Brain microvascular endothelial cell (primary cell): ENCODE measurements around the gene RCAN1.
"Not testable (repeated sequence)": the region's sequence is repeated elsewhere in the genome, so short reads cannot be mapped to it uniquely, and the experiment has no call there.

Experiments used
- DNase-seq: peaks from one replicate; pipeline ENCODE4 v3.0.0-alpha.2; 2020
- H3K27ac ChIP-seq: fragments of 250-450 bp; sonication (Bioruptor Pico); 2 replicates; pipeline ENCODE4 v1.5.1; 2020; ENCODE audit warnings: mild to moderate bottlenecking, moderate library complexity
- H3K27me3 ChIP-seq: fragments of 250-450 bp; sonication (Bioruptor Pico); replicated peaks from 2 replicates; pipeline ENCODE4 v1.5.1; 2020; ENCODE audit warnings: mild to moderate bottlenecking
- H3K36me3 ChIP-seq: fragments of 250-450 bp; sonication (Bioruptor Pico); replicated peaks from 2 replicates; pipeline ENCODE4 v1.5.1; 2020; ENCODE audit warnings: mild to moderate bottlenecking
- H3K4me3 ChIP-seq: 2 replicates; pipeline ENCODE4 v1.5.1; 2011; ENCODE audit warnings: low read depth, mild to moderate bottlenecking, control low read depth, low read length, moderate library complexity
- in situ Hi-C: cut with HindIII; loops from 2 replicates; pipeline ENCODE4 v1.10.0; 2017; ENCODE audit warnings: low sequenced_read_pairs, low pct_ligation_motif_present
- TF ChIP-seq, protein P1 (sequence below): IDR thresholded peaks from 2 replicates; pipeline ENCODE4 v1.5.1; 2011; ENCODE audit warnings: low read depth, mild to moderate bottlenecking, moderate library complexity, low read length, control low read depth, inconsistent platforms; ENCODE audit errors: missing control alignments

The RCAN1 gene

DNA sequence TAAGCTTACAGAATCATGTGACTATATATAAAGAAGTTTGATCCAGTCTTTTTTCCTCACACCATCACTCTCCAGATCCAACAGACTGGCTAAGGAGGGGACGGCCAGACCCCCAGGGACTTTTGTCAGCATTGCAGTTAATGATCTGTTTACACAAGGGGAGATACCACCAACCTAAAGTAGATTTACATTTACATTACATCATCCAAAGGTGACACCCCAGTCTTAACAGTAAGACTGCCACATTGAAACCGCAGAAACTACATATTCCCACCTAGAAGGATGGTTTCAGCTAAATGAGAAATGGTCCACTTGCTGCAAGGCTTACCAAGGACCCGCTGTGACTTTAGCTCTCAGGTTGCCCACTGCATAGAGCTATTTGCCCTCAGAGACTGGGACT, 3.4 kb downstream of the RCAN1 start:
- Histone ChIP-seq H3K27me3 (no peaks in the 10 kb centered on the region), H3K27ac (no peak overlapping the region), H3K36me3 (no peaks in the 10 kb centered on the region), H3K4me3 (no peak overlapping the region)
- DNase-seq = no peak
- in situ Hi-C loops = no loop called here
- TF ChIP-seq, protein P1, sequence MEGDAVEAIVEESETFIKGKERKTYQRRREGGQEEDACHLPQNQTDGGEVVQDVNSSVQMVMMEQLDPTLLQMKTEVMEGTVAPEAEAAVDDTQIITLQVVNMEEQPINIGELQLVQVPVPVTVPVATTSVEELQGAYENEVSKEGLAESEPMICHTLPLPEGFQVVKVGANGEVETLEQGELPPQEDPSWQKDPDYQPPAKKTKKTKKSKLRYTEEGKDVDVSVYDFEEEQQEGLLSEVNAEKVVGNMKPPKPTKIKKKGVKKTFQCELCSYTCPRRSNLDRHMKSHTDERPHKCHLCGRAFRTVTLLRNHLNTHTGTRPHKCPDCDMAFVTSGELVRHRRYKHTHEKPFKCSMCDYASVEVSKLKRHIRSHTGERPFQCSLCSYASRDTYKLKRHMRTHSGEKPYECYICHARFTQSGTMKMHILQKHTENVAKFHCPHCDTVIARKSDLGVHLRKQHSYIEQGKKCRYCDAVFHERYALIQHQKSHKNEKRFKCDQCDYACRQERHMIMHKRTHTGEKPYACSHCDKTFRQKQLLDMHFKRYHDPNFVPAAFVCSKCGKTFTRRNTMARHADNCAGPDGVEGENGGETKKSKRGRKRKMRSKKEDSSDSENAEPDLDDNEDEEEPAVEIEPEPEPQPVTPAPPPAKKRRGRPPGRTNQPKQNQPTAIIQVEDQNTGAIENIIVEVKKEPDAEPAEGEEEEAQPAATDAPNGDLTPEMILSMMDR = no peak

DNA sequence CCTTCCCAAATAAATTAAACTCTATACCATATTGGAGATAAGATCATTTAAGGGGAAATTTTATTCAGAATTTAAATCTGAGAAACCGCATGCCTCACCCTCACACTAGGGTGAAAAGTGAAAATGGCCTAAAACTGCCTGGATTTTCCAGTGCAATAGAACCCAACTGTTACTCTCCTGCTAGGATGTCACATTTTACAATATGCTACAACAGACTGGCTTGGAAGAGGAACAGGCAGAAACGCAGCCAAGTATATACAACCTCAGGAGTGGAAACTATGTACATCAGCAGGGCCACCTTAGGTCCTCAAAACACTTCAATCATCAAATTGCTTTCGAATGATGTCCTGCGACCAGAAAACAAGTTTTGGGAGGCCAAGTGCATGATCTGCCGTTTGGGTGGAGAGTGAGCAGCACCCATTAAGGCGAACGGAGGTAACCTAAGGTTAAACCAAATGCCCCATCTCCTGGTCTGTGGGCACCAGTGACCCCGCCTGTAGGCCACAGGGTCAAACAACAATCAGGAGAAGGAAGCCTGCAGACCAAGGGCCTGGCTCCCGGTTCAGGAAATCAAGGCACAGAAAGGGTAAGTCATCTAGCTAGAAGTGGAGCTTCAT, 4.9 kb downstream of the RCAN1 start:
- DNase-seq = no peak
- Histone ChIP-seq H3K4me3 (no peak overlapping the region), H3K27ac (no peak overlapping the region), H3K36me3 (no peaks in the 10 kb centered on the region), H3K27me3 (no peaks in the 10 kb centered on the region)
- TF ChIP-seq, protein P1 = no peak
- in situ Hi-C loops = no loop called here

DNA sequence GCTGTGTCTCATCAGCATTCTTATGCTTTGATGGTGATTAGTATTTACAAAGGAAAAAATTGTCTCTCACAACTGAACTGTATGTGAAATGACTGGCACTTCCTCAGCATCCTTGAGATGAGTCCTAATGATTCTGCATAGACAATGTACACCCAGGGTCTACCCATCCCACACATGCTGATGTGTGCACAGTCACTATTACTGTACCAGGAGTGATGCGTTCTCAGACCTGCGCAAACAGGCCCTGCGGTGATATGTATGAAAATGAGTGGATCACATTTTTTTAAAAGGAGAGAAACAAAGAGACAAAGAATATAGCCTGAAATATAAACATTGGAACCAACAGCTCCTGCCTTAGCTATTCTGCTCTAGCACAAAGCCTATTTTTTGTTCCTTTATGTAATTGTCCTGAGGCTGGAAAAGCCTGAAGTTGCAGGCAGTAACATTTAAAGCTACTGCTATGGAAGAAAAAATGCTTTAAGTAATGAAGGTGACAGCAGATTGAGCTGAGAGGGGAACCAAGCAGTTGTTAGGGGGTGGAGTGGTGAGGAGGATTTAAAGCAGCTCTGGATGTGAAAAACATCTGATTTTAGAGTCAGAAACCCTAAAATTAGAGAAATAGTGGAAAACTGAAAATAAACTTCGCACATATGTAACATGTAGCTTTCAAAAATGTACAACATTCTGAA, 5.5 kb downstream of the RCAN1 start:
- in situ Hi-C loops = no loop called here
- H3K4me3 ChIP-seq = no peak overlapping the region
- no peaks in the 10 kb centered on the region for H3K27me3 ChIP-seq
- H3K27ac ChIP-seq = no peak overlapping the region
- TF ChIP-seq, protein P1 = no peak
- DNase-seq = no peak
- no peaks in the 10 kb centered on the region for H3K36me3 ChIP-seq

DNA sequence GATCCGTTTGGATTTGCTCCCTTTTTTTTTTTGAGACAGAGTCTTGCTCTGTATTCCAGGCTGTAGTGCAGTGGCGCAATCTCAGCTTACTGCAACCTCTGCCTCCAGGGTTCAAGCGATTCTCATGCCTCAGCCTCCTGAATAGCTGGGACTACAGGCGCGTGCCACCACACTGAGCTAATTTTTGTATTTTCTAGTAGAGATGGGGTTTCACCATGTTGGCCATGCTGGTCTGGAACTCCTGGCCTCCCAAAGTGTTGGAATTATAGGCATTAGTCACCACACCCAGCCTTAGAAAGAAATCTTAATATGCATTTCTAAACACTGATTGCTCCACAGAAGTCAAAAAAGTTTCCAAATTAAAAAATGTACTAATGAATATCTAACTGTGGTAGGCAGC, 7.5 kb downstream of the RCAN1 start:
- DNase-seq, in situ Hi-C loops, H3K27ac ChIP-seq, H3K36me3 ChIP-seq, H3K4me3 ChIP-seq, H3K27me3 ChIP-seq: not testable (repeated sequence)

DNA sequence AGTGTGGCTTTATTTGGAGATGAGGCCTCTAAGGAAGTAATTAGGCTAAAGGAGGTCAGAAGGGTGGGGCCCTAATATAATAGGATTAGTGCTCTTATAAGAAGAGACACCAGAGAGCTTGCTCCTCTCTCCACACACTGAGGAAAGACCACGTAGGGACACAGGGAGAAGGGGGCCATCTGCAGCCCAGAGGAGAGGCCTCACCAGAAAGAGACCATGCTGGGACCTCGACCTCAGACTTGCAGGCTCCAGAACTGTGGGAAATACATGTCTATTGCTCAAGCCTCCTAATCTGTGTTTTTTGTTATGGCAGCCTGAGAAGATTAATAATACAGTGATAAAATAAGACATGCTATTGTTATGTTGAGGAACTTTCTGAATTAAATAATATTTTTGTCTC, 8.3 kb downstream of the RCAN1 start:
- Histone ChIP-seq H3K27ac (no peak overlapping the region), H3K36me3 (no peaks in the 10 kb centered on the region), H3K27me3 (no peaks in the 10 kb centered on the region), H3K4me3 (no peak overlapping the region)
- TF ChIP-seq, protein P1 = no peak
- DNase-seq = no peak
- in situ Hi-C loops = no loop called here

DNA sequence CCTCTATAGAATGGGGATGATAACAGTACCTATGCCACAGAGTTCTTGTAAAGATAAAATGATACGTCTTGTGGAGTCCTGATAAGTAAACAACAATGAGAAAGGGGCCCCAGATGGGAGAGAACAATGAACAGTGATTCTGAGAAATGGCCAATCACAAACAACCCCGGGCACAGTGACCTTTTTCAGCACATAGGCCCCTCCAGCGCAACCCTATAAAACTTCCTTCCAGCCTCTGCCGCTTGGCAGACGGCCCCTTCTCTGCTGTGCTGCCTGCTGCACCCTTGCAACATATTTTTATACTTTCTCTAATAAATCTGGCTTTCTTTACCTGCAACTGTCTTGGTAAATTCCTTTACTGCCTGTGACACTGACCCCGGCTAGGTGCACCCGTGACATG, 8.9 kb downstream of the RCAN1 start:
- DNase-seq = no peak
- TF ChIP-seq, protein P1 = no peak
- Histone ChIP-seq H3K4me3 (no peak overlapping the region), H3K27ac (no peak overlapping the region), H3K36me3 (no peaks in the 10 kb centered on the region), H3K27me3 (no peaks in the 10 kb centered on the region)
- in situ Hi-C loops = no loop called here

DNA sequence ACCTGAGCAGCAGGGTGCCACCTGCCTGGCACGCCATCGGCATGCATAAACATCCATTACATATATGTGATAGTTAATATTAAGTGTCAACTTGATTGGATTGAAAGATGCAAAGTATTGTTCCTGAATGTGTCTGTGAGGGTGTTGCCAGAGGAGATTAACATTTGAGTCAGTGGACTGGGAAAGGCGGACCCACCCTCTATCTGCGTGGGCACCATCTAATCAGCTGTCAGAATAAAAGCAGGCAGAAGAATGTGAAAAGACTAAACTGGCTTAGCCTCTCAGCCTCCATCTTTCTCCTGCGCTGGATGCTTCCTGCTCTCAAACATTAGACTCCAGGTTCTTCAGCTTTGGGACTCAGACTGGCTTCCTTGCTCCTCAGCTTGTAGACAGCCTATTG, 10.0 kb downstream of the RCAN1 start:
- in situ Hi-C loops, H3K36me3 ChIP-seq: not testable (repeated sequence)

More for the DNA sequence above, 10.0 kb downstream of the RCAN1 start:
- DNase-seq, H3K4me3 ChIP-seq, H3K27ac ChIP-seq, H3K27me3 ChIP-seq: not testable (repeated sequence)
